ENCODE results near the gene S100Z.
A peak's percentile ranks its signal among the peaks of the same experiment; 100 is the strongest.
"Not testable (repeated sequence)": the region's sequence is repeated elsewhere in the genome, so short reads cannot be mapped to it uniquely, and the experiment has no call there.

Gene S100Z

DNA sequence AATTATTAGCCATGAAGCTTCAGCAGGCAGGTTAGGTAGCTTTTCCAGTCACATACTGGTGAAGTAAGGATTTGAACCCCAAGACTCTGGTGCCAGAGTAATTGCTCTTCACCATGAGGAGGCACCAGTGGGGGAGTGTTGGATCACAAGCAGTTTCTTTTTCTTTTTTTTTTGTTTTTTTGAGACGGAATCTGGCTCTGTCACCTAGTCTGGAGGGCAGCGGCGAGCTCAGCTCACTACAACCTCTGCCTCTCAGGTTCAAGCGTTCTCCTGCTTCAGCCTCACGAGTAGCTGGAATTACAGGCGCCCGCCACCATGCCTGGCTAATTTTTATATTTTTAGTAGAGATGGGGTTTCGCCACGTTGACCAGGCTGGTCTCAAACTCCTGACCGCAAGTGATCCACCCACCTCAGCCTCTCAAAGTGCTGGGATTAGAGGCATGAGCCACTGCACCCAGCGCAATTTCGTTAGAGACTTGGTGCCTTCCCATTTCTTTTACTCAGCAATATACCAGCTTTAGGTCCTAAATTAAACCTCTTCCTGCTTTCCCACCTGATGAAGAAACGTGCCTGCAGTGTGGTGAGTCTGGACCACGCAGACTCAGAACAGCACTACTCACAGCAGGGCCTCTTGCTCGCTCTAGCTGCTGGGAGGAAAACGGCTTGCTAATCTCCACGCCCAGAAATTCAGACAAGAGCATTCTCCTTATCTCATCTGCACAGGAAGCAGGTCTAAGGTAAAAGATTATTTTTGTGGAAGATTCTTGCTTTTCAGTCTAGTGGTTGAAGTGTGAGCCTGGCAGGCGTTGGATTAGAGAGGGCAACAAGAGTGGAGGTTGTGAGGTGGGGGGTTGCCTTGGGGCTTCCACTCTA, at the start of gene S100Z:
Gene S100Z (plus strand): TSS at position 596 of the 873 bp plus-strand sequence. CDS start 25,346 bp downstream, outside the sequence.
- no peak for DNase-seq (ENCODE audit: low spot score)

DNA sequence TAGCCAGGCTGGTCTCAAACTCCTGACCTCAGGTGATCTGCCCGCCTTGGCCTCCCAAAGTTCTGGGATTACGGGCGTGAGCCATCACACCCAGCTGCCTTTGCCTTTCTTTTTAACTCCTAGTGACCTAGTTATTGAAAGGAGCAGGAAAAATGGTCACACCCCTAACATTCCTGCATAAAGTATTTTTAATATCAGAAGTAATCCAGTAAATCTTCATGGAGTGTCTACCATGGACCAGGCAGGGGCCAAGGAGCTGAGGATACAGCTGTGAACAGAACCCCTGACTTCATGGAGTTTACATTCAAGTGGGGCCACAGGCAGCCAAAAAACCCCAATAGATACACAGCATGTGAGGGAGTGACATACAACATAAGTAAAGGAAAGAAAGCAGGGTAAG, 49.2 kb upstream of the S100Z start:
- DNase-seq (ENCODE audit: low spot score), result no peak

- DNase-seq (ENCODE audit: low spot score), result no peak
Observed at GRCh38 chr5:76801159-76801802, 48.5 kb upstream of the S100Z start.

- DNase-seq (ENCODE audit: low spot score), result no peak
Observed at GRCh38 chr5:76801803-76802195, 48.0 kb upstream of the S100Z start.

DNA sequence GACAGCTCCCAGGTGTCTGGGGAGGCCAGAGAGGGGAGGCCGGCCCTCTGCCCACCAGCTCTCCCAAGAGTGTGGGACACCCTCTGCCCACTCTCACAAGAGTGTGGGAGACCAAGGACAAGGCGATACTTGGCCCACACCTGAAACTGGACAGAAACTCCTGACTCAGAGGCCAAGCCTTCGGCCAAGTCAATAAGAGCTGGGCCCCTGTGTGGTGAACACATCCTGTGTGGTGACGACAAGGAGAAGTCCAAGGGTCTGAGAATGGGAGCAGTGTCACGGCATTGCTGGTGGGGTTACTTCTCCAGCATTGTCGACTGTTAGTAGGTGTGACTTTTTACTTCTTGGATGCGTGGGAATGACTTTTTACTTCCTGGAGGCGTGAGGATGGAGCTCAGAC, 45.5 kb upstream of the S100Z start:
- no peak for DNase-seq (ENCODE audit: low spot score)

DNA sequence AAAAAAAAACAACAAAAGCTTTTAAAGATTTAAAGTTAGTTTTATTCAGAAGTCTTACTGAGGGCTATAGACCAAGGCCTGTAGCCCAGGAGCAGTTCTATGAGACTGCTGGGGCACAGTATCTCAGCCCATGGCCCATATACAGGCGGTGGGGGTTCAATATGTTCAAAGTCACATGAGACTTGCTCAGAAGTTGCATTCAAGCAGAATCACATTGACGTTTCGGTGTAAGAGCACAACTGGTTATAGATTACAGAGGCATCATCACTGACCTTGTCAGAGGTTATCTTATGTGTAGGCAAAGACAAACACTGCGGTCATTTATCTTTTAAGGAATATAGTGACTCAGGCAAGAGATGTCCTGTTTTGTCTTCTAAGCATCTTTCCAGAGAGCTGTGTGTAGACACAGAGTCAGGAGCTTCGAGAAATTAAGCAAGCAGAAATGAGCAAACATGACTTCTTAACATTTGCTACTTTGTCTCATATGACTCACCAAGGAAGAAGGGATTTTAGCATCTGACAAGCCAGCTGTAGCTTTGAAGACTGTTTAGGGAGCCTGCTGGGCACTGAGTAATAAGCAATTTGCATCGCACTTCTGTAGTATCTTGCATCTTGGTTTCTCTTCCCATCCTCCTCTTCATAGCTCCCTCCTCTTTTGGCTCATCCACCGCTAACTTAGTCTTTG, 43.9 kb upstream of the S100Z start:
- peak; percentile 79 for DNase-seq (ENCODE audit: low spot score)

DNA sequence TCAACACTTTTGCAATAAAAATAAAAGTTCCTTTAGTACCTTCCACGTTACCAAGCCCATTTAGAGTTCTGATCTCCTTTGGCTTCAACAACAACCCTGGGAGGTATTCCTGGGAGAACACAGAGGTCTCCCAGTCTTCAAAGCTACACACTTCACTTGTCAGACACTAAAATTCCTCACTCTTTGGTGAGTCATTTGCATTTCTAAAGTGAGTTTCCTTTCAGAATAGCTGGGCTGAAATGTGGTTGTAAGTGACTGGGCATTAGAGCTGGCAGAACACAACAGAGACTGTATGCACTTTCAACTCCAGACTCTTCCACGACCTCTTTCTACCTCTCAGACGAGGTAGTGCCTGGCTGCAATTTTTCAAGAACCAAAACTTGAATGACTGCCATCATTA, 42.5 kb upstream of the S100Z start:
- peak; percentile 44 for DNase-seq (ENCODE audit: low spot score)

- no peak for DNase-seq (ENCODE audit: low spot score)
Observed at GRCh38 chr5:76808141-76808691, 41.6 kb upstream of the S100Z start.

- no peak for DNase-seq (ENCODE audit: low spot score)
Observed at GRCh38 chr5:76809141-76809540, 40.7 kb upstream of the S100Z start.

DNA sequence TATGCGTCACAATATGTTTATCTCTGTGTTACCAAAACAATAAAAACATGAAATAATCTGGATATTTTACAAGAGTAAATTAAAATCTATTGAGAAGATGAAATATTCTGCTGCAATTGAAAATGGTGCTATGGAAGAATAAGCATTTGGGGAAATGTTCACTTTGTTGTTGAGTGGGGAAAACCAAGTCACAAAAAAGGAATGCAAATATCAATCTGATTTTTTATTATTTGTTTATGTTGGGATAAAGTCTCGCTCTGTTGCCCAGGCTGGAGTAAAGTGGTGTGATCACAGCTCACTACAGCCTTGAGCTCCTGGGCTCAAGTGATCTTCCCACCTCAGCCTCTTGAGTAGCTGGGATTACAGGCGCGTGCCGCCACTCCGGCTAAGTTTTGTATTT, 39.6 kb upstream of the S100Z start:
- no peak for DNase-seq (ENCODE audit: low spot score)

GRCh38 chr5:76811214-76811613, 38.6 kb upstream of the S100Z start:
- DNase-seq (ENCODE audit: low spot score), result no peak

DNA sequence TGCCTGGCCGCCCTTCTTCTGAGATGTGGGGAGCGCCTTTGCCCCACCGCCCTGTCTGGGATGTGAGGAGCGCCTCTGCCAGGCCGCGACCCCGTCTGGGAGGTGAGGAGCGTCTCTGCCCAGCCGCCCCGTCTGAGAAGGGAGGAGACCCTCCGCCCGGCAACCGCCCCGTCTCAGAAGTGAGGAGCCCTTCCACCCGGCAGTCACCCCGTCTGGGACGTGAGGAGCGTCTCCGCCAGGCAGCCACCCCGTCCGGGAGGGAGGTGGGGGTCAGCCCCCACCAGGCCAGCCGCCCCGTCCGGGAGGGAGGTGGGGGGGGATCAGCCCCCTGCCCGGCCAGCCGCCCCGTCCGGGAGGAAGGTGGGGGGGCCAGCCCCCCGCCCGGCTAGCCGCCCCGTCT, 37.6 kb upstream of the S100Z start:
- DNase-seq (ENCODE audit: low spot score), result not testable (repeated sequence)

DNA sequence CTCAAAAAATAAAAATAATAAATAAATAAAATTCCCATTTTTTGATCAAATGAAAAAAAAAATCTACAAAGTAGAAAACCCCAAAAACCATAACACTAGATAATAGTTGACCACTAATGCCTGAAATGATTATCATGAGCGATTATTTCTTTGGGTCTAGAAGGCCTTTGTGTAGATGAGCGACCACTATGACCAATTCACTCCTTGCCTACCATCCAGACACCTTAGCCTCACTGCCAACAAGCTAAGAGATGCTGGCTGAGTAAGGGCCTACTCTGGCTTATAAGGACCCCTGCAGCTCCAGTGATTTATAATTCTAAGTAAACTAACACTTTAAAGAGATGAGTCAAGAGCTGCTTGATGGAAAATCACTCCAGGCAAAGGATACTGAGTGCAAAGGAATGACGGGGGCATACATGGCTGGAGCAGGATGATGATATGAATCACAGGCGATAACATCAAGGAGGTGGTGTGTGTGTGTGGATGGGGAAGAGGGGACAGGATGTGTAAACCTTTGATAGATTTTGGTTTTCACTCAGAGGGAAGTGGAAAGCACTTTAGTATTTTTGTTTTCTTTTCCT, 35.7 kb upstream of the S100Z start:
- DNase-seq (ENCODE audit: low spot score), result peak; percentile 60

GRCh38 chr5:76816110-76816831, 33.5 kb upstream of the S100Z start:
- DNase-seq (ENCODE audit: low spot score), result no peak

DNA sequence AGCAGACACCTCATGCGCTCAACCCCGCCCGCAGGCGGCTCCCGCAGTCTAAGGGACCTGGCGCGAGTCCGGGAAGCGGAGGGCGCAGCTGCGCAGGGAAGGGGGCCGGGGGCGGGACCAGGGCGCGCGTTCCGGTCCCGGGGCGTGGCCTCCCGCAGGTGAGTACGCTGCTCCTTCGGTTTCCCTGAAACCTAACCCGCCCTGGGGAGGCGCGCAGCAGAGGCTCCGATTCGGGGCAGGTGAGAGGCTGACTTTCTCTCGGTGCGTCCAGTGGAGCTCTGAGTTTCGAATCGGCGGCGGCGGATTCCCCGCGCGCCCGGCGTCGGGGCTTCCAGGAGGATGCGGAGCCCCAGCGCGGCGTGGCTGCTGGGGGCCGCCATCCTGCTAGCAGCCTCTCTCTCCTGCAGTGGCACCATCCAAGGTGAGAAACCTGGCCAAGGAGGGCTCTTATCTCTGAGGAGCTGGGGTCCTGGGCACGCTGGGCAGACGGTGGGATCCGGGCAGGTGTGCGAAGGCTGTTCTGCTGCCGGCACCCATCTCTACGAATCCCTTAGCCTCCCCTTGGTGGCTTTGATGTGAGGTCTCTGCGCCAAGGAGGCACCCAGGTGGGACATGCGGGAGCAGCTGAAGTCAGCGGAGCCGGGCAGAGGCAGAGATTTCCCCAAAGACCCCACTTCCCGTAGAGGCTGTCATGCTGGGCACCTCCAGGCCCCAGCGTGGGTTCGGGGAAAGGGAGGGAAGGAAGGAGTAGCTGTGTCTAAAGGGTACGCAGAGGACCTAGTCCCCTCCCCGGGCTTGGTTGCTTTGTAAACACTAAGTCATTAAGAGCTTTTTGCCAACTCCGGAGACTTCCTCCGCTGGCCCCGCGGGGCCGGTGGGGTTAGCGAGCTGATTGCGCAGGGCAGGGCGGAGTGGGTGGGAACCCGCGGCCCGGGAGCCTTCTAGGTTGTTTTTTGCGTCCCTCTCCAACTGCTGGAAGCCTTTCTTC, 30.7 kb upstream of the S100Z start, which contains the start of gene F2RL1:
Gene F2RL1 (plus strand): TSS at position 187 of the 988 bp plus-strand sequence. CDS start 153 bp downstream, at position 340.
- peak; percentile 25 for DNase-seq (ENCODE audit: low spot score)

DNA sequence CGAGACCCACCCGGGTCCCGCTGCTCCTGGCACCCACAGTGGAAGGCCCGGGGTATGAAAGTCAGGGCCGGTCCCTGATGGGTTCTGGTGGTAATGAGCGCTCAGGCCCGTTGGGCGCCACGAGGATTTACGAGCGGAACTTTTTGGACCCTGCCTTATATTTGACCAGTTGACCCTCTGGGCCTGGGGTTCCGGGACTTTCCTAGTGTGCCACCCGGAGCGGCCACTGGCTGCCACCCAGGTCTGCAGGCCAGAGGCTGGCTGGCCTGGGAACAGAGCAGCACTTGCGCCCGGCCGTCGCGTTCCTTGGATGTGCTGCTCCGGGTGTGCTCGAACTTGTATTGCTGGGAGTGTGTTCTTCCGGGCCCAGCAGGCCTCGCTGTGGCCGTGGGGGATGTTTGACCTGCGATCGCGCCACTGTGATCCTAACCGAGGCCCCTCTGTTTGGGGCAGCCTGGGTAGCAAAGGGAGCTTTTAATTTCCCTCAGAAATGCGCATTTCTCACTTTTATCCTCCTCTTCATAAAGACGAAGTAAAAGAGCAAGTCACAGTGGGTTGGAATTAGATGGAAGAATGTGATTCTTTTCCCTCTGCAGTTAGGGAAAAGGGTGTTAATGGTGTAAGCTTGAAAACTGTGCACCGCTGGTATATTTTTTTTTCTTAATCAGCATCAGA, 29.8 kb upstream of the S100Z start:
- no peak for DNase-seq (ENCODE audit: low spot score)

GRCh38 chr5:76820526-76820890, 29.3 kb upstream of the S100Z start:
- DNase-seq (ENCODE audit: low spot score), result no peak

- DNase-seq (ENCODE audit: low spot score), result no peak
Observed at GRCh38 chr5:76821136-76821535, 28.7 kb upstream of the S100Z start.

DNA sequence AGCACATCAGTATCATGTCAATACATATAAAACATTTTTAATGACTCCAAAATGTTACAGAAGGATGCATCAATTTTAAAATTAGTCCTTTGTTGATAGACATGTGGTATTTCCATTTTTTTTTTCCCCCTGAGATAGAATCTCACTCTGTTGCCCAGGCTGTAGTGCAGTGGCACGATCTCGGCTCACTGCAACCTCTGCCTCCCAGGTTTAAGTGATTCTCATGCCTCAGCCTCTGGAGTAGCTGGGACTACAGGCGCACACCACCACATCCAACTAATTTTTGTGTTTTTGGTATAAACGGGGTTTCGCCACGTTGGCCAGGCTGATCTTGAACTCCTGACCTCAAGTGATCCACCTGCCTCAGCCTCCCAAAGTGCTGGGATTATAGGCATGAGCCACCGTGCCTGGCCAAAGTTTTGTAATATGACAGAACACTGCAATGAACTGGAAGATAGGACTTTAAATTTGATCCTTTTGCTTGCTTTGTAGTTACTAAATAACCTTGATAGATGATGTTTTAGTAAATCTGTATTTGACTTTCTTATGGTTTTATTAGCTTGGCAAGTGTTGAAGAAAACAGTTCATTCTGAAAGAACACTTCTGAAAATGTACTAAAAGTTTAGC, 27.6 kb upstream of the S100Z start:
- not testable (repeated sequence) for DNase-seq (ENCODE audit: low spot score)

Measured in RKO (cell line).